ENCODE results near the gene TMEM176A. TPM values are rescaled to one million over a fixed set of nuclear protein-coding genes. Genes with fewer than 3 reads are reported as not detected.

TMEM176A gene
- total and polyA plus RNA-seq, 2 donors = 20.8 to 56.1 TPM

GRCh38 chr7:150778738-150779301 is 21.7 kb upstream of the TMEM176A start:
- 9% methylated on average over 12 of the region's 12 CpGs for WGBS
- Histone ChIP-seq H3K36me3 (ENCODE audit: insufficient read depth) (no peaks in the 10 kb centered on the region), H3K4me3 (ENCODE audit: low read depth, low read length) (no peak overlapping the region), H3K4me1 (ENCODE audit: insufficient read depth) (no peaks in the 10 kb centered on the region), H3K27ac (ENCODE audit: low read depth) (no peak overlapping the region)
- peak; percentile 36 for DNase-seq (ENCODE audit: extremely low spot score)

DNA sequence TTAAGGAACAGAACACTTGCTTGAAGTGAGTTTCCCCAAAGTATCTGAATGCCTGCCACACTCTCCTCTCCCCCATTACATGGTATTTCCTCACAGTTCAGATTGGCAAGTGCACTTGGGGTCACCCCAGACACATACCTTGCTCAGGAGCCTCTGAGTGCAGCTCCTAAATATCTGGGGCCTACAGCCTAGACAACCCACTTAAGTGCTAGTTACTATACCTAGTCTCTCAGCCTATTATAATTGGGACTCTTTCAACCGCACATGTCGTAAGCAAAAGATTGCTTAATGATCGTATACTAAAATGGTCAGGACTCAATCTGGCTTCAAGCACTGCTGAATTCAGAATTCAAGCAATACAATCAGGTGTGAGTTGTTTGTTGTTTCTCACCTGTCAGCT is 20.3 kb upstream of the TMEM176A start:
- 78% methylated on average over 3 of the region's 3 CpGs for WGBS
- Histone ChIP-seq H3K4me1 (ENCODE audit: insufficient read depth) (no peaks in the 10 kb centered on the region), H3K27ac (ENCODE audit: low read depth) (no peak overlapping the region), H3K36me3 (ENCODE audit: insufficient read depth) (no peaks in the 10 kb centered on the region), H3K4me3 (ENCODE audit: low read depth, low read length) (no peak overlapping the region)
- DNase-seq (ENCODE audit: extremely low spot score) = no peak

DNA sequence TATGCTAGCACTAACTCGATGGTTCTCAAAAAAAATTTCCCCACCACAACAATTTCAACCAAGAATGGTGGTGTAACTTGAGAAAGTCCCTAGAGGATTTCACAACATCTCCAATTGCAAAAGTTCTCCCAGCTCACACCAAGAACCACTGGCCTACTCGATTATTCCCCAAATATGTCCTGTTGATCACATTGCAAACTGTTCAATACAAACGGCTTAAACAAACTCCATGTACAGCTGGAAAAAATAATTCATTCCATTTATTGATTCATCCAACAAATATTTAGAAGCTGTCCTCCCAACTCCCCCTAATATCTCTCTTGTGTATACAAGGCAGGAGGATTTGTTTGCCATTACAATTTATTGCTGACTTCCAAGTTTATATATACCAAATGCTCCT is 19.5 kb upstream of the TMEM176A start:
- 22% methylated on average over 3 of the region's 3 CpGs for WGBS
- no peak for DNase-seq (ENCODE audit: extremely low spot score)
- no peaks in the 10 kb centered on the region for H3K4me1 ChIP-seq (ENCODE audit: insufficient read depth)
- no peak overlapping the region for H3K4me3 ChIP-seq (ENCODE audit: low read depth, low read length)
- H3K27ac ChIP-seq (ENCODE audit: low read depth) = no peak overlapping the region
- H3K36me3 ChIP-seq (ENCODE audit: insufficient read depth) = no peaks in the 10 kb centered on the region

- no peak for DNase-seq (ENCODE audit: extremely low spot score)
- Histone ChIP-seq H3K27ac (ENCODE audit: low read depth) (peak overlapping the region; percentile 35), H3K4me1 (ENCODE audit: insufficient read depth) (no peaks in the 10 kb centered on the region), H3K36me3 (ENCODE audit: insufficient read depth) (no peaks in the 10 kb centered on the region), H3K4me3 (ENCODE audit: low read depth, low read length) (no peak overlapping the region)
- WGBS = 89% methylated on average over 2 of the region's 2 CpGs
These were observed 18.6 kb upstream of the TMEM176A start for GRCh38 chr7:150781961-150782360.

- H3K36me3 ChIP-seq (ENCODE audit: insufficient read depth) = no peaks in the 10 kb centered on the region
- WGBS = 54% methylated on average over 9 of the region's 9 CpGs
- H3K4me1 ChIP-seq (ENCODE audit: insufficient read depth) = no peaks in the 10 kb centered on the region
- H3K4me3 ChIP-seq (ENCODE audit: low read depth, low read length) = no peak overlapping the region
- DNase-seq (ENCODE audit: extremely low spot score) = no peak
- no peak overlapping the region for H3K27ac ChIP-seq (ENCODE audit: low read depth)
These were observed 16.3 kb upstream of the TMEM176A start for GRCh38 chr7:150784120-150784736.

GRCh38 chr7:150784954-150785353 is 15.6 kb upstream of the TMEM176A start:
- no peaks in the 10 kb centered on the region for H3K4me1 ChIP-seq (ENCODE audit: insufficient read depth)
- H3K36me3 ChIP-seq (ENCODE audit: insufficient read depth) = no peaks in the 10 kb centered on the region
- no peak for DNase-seq (ENCODE audit: extremely low spot score)
- WGBS = 62% methylated on average over 4 of the region's 4 CpGs
- H3K27ac ChIP-seq (ENCODE audit: low read depth) = peak overlapping the region; percentile 24
- H3K4me3 ChIP-seq (ENCODE audit: low read depth, low read length) = no peak overlapping the region

DNA sequence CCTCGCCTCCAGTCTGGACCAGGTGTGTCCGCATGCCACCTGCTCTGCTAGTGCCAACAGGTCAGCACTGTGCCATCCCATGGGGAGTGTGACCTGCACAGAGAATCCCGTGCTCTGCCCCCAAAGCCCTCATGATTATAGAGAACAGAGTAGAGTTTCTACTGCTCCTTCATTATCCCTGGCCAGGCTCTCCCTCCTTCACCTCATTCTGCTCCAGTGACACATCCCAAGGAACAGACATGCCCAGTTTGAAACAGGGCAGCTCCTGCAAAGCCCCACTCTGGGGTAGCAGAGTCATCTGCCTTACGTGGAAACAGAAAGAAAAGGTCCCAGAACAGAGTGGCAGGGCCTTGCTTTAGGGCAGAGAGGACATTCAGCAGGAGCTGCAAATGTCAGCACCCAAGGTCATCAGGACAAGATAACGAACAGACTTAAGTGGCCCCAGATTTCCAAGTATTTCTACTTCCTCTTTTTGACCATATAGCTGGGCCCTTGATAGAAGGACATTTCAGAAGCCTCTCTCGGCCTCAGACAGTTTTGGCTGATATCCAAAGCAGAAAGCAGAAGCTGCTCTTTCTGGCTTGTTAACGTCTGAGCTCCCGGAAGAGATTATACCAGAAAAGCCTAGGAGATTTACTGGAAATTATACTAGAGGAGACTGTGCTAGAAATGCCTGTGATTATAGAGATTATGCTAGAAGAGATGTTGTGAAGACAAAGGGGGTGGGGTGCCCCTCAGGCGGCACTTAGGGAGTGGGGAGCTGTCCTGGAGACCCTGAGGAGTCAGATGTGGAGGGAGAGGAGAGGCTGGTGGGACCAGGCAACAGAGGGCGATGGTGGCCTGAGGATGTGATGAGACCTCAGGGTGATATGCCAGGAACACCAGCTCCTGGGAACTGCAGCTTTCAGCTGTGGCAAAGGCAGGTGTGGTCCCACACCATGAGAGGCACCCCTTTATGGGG is 13.0 kb upstream of the TMEM176A start:
- H3K4me1 ChIP-seq (ENCODE audit: insufficient read depth) = no peaks in the 10 kb centered on the region
- peak overlapping the region; percentile 69 for H3K27ac ChIP-seq (ENCODE audit: low read depth)
- DNase-seq (ENCODE audit: extremely low spot score) = peak; percentile 52
- WGBS = 36% methylated on average over 10 of the region's 10 CpGs
- no peak overlapping the region for H3K4me3 ChIP-seq (ENCODE audit: low read depth, low read length)
- H3K36me3 ChIP-seq (ENCODE audit: insufficient read depth) = no peaks in the 10 kb centered on the region

- WGBS = 65% methylated on average over 9 of the region's 9 CpGs
- Histone ChIP-seq H3K4me1 (ENCODE audit: insufficient read depth) (no peaks in the 10 kb centered on the region), H3K27ac (ENCODE audit: low read depth) (peak overlapping the region; percentile 62), H3K36me3 (ENCODE audit: insufficient read depth) (no peaks in the 10 kb centered on the region), H3K4me3 (ENCODE audit: low read depth, low read length) (no peak overlapping the region)
- no peak for DNase-seq (ENCODE audit: extremely low spot score)
These were observed 11.9 kb upstream of the TMEM176A start for GRCh38 chr7:150788474-150789269.

GRCh38 chr7:150790416-150791075 is 10.0 kb upstream of the TMEM176A start:
- Histone ChIP-seq H3K27ac (ENCODE audit: low read depth) (no peak overlapping the region), H3K36me3 (ENCODE audit: insufficient read depth) (no peaks in the 10 kb centered on the region), H3K4me3 (ENCODE audit: low read depth, low read length) (no peak overlapping the region), H3K4me1 (ENCODE audit: insufficient read depth) (no peaks in the 10 kb centered on the region)
- DNase-seq (ENCODE audit: extremely low spot score) = no peak
- 82% methylated on average over 9 of the region's 9 CpGs for WGBS

- WGBS = 90% methylated on average over 5 of the region's 5 CpGs
- Histone ChIP-seq H3K36me3 (ENCODE audit: insufficient read depth) (no peaks in the 10 kb centered on the region), H3K4me1 (ENCODE audit: insufficient read depth) (no peaks in the 10 kb centered on the region), H3K4me3 (ENCODE audit: low read depth, low read length) (no peak overlapping the region), H3K27ac (ENCODE audit: low read depth) (no peak overlapping the region)
- no peak for DNase-seq (ENCODE audit: extremely low spot score)
These were observed 9.3 kb upstream of the TMEM176A start for GRCh38 chr7:150791304-150791703.

DNA sequence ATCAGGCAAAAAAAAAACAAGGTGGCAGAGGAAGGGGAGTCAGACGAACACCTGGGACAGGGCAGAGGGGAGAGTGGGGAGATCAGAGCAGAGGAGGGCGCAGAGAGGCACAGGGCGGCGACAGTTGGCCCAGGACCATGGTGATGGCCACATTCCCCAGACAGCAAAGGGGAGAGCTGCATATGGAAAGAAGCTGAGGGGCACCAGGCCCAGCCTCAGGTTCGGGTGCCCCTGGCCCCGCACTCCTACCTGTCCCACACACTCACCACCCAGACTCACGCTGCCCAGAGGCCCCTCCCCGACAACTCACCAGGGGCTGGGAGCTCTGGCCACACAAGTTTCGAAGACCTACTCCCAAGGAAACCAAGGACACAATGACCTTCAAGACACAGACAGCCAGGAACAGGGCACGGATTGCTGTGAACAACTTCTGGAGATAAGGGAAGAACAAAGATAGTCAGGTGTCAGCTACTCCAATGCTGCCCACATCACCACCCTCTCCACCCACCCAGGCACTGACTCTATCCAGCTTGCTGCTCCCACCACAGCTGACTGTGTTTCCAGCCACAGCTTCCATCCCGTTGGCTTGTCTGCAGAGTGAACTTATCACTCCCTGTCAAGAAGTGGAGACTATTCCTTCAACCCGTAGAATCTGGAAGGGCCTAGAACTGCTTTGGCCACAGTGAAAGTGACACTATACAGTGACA is 8.7 kb upstream of the TMEM176A start:
- WGBS = 90% methylated on average over 12 of the region's 12 CpGs

DNA sequence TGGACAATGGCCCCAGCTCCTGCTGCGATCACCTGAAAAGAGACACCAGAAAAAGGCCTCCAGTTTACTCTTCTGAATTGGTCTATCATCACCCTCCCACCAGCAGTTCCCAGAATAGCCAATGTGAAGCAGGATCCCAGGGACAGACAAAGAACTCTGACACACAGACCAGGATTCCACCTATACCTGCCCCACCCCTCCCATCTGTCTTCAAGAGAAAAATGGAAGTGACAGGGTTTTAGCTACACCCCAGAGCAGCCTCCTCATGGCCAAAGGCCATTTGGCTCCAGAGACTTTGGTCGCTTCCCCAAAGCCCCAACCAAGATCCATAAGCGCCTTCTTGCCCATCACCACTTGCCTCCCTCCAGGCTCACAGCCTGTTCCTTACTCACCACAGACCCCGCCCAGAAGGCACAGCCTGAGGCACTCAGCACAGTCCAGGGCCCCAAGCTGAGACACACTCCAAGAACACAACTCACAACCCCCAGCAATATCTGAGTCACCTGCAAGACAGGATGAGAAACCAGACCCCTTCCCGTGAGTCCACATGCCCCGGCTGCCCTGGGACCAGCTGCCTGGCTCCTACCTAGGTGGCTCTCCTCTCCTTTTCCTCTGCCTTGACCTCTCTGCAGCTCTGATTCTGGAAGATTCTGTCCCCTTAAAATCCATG is 6.9 kb upstream of the TMEM176A start:
- DNase-seq (ENCODE audit: extremely low spot score) = no peak
- H3K4me3 ChIP-seq (ENCODE audit: low read depth, low read length) = no peak overlapping the region
- no peaks in the 10 kb centered on the region for H3K4me1 ChIP-seq (ENCODE audit: insufficient read depth)
- H3K36me3 ChIP-seq (ENCODE audit: insufficient read depth) = no peaks in the 10 kb centered on the region
- H3K27ac ChIP-seq (ENCODE audit: low read depth) = no peak overlapping the region
- 90% methylated on average over 6 of the region's 6 CpGs for WGBS

More for the DNA sequence above, 8.7 kb upstream of the TMEM176A start:
- Histone ChIP-seq H3K4me3 (ENCODE audit: low read depth, low read length) (no peak overlapping the region), H3K4me1 (ENCODE audit: insufficient read depth) (no peaks in the 10 kb centered on the region), H3K36me3 (ENCODE audit: insufficient read depth) (no peaks in the 10 kb centered on the region), H3K27ac (ENCODE audit: low read depth) (no peak overlapping the region)
- DNase-seq (ENCODE audit: extremely low spot score) = no peak
